HG03066 (cell line): ENCODE measurements around the gene ASS1.
"Not testable (repeated sequence)": the region's sequence is repeated elsewhere in the genome, so short reads cannot be mapped to it uniquely, and the experiment has no call there.

Experiments
- ATAC-seq: cut with Tn5 transposase; IDR thresholded peaks from one replicate; pipeline ENCODE4 v1.9.1; 2021; ENCODE audit warnings: low read depth; ENCODE audit not compliant: unreplicated experiment

Gene ASS1

DNA sequence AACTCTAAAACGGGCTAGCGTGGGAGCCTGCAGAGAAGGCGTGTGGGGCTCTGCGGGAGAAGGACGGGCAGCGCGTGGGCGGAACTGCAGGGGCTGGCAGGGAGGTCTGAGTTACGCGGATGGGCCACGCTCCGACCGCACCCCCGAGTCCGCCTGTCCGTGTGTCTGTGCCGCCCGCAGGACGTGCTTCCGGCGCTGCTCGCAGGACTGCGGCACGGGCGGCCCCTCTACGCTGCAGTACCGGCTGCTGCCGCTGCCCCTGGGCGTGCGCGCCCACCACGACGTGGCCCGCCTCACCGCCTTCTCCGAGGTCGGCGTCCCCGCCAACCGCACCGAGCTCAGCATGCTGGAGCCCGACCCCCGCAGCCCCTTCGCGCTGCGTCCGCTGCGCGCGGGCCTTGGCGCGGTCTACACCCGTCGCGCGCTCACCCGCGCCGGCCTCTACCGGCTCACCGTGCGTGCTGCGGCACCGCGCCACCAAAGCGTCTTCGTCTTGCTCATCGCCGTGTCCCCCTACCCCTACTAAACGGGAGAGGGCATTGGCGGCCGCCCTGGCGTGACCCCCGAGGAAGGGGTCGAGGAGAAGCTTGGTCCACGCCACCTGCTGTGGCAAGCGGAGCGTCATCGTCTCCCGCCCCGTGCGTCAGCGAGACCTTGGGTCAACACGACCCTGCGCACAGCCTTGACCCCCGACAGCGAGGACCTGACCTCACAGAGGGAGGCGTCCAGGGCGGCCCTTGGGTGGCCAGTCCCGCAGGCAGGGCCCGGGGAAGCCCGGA lies 11.4 kb upstream of the ASS1 start:
- ATAC-seq: no peak

DNA sequence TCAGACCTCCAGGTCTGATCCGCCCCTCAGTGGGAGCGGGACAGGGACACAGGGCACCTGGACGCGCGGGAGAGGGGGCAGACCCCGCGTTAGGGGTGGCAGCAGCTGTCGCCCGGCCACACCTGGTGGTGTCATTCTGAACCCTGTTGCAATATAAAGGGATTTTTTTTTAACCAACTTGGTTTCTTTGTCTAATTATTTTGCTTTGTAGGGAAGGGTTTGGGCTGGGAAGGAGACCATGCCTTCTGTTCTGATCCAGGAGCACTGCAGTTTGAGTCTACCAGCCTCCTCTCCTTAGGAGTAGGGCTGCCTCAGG lies 10.9 kb upstream of the ASS1 start:
- no peak for ATAC-seq

DNA sequence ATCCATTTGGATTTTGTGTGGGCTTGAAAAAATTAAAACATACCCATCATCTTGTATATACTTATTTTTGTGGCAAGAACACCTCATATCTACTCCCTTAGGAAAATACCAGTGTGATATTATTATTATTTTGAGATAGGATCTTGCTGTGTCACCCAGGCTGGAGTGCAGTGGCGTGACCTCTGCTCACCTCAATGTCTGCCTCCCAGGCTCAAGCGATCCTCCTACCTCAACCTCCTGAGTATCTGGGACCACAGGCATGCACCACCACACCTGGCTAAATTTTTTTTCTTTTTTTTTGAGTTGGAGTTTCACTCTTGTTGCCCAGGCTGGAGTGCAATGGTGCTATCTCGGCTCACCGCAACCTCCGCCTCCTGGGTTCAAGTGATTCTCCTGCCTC lies 10.1 kb upstream of the ASS1 start:
- ATAC-seq: not testable (repeated sequence)

DNA sequence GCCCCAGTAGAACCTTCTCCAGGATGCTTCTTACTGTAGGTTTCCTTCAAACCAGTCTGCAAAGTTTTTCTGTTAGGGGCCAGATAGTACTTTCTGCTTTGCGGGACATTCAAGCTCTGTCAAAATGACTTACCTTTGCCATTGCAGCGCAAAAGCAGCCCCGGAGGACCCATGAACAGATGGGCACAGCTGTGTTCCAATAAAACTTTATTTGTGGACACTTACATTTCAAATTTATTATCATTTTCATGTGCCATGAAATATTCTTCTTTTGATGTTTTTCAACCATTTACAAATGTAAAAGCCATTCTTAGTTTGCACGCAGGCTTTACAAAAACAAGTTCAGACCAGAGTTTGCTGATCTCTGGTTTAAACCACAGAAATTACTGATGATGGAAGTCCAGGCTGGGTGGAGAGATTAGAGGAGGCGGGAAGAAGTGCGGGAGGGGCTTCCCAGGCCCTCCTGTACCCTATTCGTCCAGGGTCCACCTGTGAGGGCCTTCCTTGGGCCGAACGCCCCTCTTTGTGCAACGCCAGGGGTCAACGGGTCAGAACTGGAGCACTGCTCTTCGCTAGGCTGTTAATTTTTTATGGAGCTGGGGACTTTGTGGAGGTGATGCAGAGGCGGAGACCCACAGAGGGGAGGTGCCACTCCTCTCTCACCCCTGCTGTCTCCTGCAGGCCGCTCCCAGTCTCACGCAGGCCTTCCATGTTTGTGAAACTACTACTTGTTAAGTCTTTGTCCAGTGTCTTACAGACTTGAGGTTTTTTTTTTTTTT lies 7.6 kb upstream of the ASS1 start:
- no peak for ATAC-seq

DNA sequence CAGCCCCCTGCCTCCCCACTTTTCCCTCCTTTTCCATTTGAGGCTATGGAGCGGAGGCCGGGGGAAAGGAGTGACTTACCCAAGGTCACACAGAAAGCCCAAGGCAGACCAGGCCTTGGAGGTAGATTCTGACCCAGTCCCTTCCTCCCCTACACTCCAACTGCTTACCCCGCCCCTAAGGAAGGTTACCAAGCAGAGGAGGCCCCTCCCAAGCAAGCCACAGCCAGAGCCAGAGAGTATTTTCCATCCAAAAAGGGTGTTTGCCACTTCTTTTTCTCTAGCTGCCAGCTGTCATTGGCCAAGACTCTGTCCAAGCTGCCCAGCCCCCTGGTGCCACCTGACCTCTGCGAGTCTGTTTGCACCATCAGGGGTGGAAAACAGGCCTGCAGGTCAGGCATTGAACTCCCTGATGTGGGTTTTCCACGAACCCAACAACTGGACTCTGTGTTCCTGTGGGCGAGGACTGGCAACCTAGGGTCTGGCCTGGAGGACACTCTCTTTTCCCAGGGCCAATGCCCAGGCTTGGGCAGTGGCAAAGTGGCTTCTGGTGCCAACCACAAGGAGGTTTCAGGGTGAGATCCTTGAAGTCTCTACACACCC lies 6.3 kb upstream of the ASS1 start:
- no peak for ATAC-seq

DNA sequence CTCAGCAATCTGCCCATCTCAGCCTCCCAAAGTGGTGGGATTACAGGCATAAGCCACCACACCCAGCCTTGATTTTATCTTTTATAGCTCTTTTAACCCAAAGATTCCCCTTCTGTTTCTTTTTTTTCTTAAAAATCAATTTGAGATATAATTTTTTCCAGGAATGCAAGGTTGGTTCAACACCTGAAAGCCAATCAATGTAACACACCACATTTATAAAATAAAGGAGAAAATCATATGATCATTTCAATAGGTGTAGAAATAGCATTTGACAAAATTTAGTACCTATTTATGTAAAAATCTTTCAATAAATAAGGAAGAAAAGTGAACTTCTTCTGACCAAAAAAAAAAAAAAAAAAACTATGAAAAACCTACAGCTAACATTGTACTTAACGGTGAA lies 3.7 kb upstream of the ASS1 start:
- no peak for ATAC-seq

DNA sequence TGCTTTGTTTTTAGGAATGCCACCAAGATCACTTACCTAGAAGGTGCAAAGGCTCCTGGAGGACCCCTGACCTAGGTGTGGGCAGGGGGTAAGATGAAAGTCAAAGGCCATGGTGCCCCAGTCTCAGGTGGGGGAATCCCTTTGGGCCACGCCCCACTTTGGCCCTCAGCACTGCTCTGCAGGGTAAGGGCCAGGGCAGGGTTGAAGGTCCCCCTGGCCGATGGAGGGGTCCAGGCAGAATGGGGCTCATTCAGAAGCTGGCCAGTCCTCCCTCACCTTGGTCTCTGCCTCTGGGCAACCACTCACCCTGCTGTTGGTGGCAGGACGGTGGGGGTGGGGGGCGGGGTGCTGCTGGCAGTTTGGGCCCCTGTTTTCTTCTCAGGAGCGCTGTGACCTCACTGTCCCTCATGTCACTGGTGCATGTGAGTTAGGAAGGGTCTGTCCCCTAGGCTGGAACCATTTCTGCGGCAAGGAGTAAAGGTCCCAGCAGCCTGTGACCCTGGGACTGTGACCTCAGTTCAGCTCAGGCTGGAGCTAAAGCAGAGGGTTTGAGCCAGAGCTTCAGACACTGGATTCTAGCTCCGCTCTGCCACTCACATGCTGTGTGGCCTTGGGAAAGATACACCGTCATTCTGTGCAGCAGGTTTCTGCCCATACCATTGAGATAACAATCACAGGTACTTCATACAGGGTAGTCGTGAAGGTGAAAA lies 1.9 kb upstream of the ASS1 start:
- ATAC-seq: no peak

DNA sequence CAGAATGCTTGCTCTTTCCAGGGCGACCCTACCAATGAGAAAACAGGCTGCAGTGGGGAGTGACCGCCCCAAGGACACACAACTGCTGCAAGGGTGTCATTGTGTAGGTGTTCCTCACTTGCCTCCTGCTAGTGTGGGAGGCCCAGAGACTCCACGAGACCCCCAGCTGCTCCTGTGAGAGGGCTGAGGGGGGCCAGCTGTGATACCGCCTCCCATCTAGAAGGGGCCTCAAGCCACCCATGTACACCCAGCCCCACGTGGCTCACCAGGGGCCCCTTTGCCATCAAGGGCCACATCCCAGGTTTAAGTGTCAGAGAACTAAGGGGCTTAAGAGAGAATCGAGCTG lies 1.3 kb upstream of the ASS1 start:
- ATAC-seq: no peak

DNA sequence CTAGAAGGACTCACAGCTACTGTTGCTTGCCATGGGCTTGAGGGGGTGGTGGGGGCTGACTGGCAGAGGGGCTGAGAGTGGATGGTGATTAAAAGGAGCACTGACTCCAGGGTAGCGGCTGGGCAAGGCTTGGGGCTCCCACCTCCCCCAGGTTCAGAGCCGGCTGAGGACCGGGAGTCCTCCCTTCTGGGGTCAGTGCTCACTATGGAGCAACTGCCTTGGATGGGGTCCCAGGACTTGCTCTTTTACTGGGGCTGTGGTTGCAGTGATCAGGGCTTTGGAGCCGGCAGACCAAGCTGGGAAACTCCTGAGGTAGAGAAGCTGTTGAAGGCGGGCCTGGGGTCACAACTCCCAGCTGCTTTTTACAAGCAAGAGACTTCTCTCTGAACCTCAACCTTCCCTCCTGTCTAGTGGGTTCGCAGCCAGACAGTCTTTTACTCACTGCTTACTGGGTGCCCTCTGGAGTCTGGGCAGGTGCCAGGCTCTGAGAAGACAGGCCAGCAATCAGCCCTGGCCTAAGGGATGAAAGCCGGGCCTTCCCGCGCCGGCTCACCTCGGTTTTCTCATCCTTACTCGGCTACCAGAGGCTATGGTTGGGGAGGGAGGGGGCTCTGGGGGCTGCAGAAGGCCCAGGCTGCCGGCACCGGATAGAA lies 795 bp upstream of the ASS1 start:
- no peak for ATAC-seq

DNA sequence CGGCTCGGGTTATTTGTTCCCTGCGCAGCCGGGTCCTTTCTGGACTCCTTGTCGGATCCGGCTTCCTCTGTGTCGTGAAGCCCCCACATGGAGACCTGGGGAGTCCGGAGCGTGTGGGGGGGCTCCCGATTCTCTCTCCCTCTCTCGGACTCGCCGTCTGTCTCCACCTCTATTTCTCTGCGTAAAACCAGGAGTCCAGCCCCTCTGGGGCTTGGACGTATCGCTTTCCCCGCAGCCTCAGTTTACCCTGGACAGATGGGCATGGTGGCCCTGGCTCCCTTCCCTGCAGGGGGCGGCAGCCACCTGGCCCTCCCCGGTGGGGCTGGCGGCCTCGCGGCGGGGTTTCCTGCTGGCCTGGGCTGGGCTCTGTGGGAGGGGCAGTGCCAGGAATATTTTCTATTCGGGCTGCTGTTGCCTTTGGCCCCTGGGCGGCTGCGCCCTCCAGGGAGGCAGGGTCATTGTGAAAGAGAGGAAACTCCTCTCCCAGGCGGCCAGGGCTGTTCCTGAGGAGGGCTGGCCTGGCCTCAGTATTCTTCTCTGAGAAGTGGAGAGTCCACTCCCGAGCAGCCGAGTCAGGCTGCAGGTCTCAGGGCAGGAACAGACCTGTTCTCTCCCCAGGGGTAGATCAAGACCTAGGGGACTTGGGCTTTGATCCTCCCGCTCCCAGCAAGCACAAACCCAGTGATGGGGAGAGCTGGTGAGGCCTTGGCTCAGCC lies 665 bp downstream of the ASS1 start:
- ATAC-seq: no peak

DNA sequence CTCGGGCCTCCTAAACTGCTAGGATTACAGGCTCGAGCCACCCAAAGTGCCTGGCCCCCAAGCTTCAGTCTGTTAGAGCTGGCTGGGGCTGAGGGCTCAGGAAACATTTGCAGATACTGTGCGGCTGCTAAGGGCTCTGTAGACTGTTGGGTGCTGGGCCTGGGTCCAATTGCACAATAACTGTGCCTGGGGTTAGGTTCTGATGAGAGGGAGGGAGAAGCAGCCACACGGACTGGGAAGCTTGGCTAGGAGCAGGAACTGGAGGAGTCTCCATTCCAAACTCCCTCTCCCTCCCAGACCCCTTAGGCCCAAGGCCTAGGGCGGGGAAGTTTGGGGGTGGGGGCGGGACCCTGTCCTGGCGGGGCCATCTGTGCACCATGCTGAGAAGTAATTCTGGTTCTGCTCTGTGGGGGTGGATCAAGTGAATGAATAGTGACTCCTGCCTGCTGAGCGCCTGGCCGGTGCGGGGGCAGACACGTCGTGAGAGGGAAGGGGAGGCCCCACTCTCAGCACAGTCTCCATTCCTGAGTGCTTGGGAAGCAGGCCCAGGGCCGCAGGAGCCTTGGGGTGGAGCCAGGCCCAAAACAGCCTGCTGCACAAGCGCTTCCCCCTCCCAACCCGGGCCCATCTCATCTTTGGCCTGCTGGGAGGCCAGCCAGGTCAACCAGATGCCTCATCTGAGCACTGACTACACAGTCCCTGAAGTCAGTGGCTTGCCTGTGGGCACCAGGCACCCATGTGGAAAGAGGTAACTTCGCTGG lies 1.5 kb downstream of the ASS1 start:
- ATAC-seq: no peak

DNA sequence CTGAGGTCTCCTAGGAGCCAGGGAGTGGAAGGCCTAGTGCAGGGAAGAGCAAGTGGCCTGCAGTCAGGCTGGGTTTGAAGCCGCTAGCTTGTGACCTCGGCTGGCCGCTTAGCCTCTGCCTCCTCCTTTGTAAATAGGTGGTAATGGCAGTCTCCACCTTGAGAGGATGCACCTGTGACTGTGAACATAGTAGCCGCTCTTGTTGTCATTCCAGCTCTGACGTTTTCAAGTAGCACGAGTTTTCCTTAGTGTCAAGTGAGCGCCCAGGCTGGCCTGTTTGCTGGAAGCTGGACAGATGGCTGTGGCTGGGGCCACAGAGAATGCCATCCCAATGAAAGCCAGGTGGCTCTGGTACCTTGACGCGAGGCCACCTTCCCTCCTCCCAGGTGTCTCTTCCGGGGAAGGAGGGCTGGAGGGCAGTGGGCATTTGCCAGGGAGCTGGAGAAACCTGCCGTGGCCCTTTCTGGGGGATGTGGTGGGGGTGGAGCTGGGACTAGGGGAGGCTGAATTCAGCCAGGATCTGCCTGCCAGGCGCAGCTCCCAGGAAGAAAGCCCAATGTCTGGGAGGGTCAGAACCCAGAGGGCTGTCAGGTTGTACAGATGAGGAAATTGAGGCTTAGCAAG lies 2.5 kb downstream of the ASS1 start:
- no peak for ATAC-seq

DNA sequence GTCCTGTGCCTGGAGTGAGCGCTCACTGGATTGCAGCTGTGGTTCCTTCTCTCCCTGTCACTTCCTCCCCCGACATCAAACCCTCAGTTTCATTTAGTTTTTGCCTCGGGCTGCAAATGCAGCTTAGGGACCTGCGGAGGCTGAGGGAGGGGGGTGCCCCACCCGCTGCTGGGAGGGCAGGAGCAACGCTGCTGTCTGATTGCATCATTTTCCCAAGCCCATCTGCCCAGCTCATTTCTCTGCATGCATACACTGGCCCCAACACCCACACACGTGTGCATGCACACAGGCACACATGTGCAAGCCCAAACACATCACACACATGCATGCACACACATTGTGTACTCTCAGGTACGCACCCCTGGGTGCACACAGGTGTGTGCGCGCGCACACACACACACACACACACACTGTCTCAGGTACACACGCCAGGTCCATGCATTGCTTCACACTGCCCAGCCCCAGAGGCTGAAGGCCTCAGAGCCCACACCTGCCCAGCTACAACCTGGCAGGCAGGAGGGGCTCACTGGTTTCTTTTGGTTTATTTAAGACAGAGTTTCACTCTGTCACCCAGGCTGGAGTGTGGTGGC lies 3.4 kb downstream of the ASS1 start:
- no peak for ATAC-seq

DNA sequence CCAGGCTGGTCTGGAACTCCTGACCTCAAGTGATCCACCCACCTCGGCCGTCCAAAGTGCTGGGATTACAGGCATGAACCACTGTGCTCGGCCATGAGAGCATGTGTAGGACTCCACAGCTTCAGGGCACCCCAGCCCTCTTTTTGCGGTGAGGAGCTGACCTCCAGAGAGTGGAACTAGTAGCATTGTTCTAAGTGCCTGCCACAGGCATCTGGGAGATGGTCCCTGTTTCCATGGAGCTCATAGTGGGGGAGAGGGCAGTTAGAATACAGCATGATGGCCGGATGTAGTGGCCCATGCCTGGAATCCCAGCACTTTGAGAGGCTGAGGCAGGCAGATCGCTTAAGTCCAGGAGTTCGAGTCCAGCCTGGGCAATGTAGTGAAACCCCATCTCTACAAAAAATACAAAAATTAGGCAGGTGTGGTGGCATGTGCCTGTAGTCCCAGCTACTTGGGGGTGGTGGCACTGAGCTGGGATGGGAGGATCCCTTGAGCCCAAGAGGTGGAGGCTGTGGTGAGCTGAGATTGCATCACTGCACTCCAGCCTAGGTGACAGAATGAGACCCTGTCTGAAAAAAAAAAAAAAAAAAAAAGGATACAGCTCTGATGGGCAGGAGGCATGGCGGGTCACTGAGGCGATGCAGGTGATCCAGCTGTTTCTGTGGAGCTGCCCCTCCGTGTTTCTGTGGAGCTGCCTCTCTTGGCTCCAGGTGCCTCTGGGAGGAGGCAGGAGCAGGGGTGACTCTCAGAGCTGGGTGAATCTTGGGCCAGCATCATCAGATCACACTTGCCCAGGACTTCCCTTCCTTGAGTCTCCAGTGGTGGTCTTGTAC lies 4.2 kb downstream of the ASS1 start:
- ATAC-seq: no peak

DNA sequence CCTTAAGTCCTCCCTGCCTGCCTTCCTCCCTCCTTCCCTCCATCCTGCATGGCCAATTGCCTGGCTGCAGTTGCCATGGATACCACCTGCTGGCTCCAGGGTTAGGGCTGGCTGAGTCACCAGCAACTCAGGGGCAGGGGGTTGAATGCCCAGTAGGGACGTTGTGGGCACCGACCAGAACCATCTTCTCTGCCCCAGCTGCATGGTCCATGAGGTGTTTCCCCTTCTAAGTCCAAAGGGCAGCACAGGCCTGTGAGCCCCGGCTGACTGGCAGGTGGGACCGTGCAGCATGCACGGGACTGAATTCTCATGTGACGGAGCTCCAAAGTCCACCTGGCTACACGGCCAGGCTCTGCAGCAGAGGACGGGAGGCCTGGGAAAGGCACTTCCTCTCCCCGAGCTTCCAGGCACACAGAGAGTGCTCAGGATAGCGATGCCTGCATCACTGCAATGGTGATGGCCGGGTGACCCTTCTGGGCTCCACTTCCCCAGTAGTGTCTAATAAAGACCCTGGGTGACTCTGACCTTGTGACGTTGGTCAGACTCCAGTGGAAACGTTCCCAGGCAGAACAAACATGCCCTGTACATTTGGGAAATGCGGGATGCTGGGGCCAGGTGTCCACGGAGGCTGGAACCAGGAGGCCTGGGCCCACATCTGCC lies 5.7 kb downstream of the ASS1 start:
- ATAC-seq: no peak

DNA sequence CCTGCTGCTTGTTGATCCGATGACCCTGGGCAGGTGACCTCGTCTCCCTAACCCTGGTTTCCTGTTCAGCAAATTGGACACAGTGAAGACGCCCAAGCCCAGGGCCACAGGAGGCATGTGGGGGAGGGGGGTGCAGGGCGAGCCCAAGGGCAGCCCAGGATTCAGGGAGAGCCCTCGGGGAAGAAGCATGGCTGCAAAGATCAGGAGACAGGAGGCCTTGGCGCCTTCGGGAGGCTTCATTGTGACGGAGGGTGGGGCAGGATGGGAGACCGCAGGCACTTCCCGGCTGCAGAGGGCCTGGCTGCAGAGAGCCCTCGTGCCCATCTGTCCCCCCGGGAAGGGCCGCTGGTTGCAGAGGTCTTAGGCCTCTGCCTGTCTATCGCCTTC lies 6.2 kb downstream of the ASS1 start:
- no peak for ATAC-seq
